ENCODE measurements around the gene TAC4. TPM values are rescaled to one million over a fixed set of nuclear protein-coding genes. Genes with fewer than 3 reads are reported as not detected.
"Not testable (repeated sequence)": the region's sequence is repeated elsewhere in the genome, so short reads cannot be mapped to it uniquely, and the experiment has no call there.

TAC4 gene
- total RNA-seq, 1 experiment from 2014 or later: not detected

DNA sequence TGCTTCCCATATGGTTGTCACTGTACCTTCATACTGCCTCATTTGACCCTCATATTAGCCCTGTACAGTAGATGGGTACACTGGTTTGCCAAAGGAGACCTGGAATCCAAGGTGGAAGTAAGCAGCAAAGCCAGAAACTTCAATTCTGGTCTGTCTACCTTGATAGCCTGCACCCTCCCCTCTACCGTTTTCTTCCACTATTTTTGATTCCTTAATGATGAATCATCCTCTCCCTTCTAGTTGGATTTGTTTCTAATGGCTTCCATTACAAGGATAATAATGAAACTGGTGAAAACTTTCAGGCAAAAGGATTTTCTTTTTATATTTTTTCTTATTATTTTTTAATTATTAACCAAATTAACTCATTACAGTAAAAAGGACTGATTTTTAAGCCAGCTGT, 17.3 kb downstream of the TAC4 start:
- Histone ChIP-seq H3K4me1 (ENCODE audit: insufficient read depth, low read length, poor library complexity, severe bottlenecking) (peaks cover 23% of the 10 kb centered on the region), H3K27me3 (replicated peaks; ENCODE audit: insufficient read depth, low read depth, low read length, poor library complexity) (no peaks in the 10 kb centered on the region), H3K27ac (ENCODE audit: low read depth, low read length, poor library complexity, severe bottlenecking) (no peak overlapping the region), H3K4me3 (ENCODE audit: low read depth, low read length, poor library complexity, severe bottlenecking) (no peak overlapping the region), H3K36me3 (ENCODE audit: insufficient read depth, low read length, poor library complexity, severe bottlenecking) (peaks cover 45% of the 10 kb centered on the region), H3K9me3 (ENCODE audit: low read depth, low read length, poor library complexity, severe bottlenecking) (no peaks in the 10 kb centered on the region)
- ChIA-PET POLR2A (ENCODE audit: low non-redundant PET) (interaction anchor here (0.6 kb wide), 1 partner anchor 42 kb away, joined by 3 read pairs; no protein-coding TSS in a partner anchor), CTCF (no interaction called here)
- DNase-seq (ENCODE audit: low spot score): no peak
- TF ChIP-seq EZH2 (IDR thresholded peaks at IDR 0.05; ENCODE audit: borderline replicate concordance, low read depth, low read length, poor library complexity, severe bottlenecking): no peak
- TF ChIP-seq, protein P1, sequence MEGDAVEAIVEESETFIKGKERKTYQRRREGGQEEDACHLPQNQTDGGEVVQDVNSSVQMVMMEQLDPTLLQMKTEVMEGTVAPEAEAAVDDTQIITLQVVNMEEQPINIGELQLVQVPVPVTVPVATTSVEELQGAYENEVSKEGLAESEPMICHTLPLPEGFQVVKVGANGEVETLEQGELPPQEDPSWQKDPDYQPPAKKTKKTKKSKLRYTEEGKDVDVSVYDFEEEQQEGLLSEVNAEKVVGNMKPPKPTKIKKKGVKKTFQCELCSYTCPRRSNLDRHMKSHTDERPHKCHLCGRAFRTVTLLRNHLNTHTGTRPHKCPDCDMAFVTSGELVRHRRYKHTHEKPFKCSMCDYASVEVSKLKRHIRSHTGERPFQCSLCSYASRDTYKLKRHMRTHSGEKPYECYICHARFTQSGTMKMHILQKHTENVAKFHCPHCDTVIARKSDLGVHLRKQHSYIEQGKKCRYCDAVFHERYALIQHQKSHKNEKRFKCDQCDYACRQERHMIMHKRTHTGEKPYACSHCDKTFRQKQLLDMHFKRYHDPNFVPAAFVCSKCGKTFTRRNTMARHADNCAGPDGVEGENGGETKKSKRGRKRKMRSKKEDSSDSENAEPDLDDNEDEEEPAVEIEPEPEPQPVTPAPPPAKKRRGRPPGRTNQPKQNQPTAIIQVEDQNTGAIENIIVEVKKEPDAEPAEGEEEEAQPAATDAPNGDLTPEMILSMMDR (conservative IDR thresholded peaks at IDR 0.05; ENCODE audit: low read depth, low read length): no peak
- intact Hi-C loops (cut with micrococcal nuclease; ENCODE audit: unreplicated experiment): no loop called here
- no TSS peak for BruUV-seq (replicated peaks)

DNA sequence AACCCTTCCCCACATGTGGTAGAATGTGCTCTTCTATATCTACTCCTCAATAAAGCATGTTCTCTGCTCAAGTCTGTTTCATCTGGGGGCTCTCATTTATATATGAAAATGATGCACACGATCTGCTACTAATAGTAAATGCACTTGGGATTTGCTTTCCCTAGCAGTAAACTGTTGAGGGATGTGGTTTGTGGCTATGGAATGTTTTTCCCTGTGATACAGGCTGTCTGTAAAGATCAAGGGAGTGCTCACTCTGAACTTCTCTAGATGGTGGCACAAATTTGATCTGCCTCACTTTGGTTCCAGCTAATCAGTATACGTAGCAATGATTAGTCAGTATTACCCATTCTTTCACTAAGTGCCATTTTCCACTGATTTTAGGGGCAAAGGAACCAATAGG, 18.8 kb downstream of the TAC4 start:
- CTCF ChIA-PET: no interaction called here
- no peak overlapping the region for H3K27ac ChIP-seq (ENCODE audit: low read depth, low read length, poor library complexity, severe bottlenecking)

DNA sequence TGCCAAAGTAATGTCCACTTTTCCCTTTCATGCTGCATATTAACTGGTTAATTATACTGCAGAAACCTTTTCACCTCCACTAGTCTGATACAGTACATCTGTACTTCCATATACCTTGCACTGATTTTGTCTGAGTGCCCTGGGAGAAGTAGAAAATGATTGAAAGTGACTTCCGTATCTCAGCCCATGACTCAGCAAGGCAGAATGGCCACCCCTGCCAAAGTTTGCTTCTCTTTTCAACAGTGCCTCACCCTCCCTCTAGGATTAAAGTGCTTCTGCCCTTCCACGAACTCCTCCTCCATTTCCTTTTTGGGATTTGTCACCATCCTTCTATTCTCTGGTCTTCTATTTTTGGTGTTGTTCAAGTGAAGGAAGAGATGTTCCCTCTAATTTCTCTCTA, 19.5 kb downstream of the TAC4 start:
- DNase-seq (ENCODE audit: low spot score); BruUV-seq (replicated peaks); intact Hi-C loops (cut with micrococcal nuclease; ENCODE audit: unreplicated experiment); H3K27ac ChIP-seq (ENCODE audit: low read depth, low read length, poor library complexity, severe bottlenecking); CTCF ChIA-PET; H3K27me3 ChIP-seq (replicated peaks; ENCODE audit: insufficient read depth, low read depth, low read length, poor library complexity); POLR2A ChIA-PET (ENCODE audit: low non-redundant PET); H3K9me3 ChIP-seq (ENCODE audit: low read depth, low read length, poor library complexity, severe bottlenecking); H3K4me3 ChIP-seq (ENCODE audit: low read depth, low read length, poor library complexity, severe bottlenecking): not testable (repeated sequence)
- Histone ChIP-seq H3K36me3 (ENCODE audit: insufficient read depth, low read length, poor library complexity, severe bottlenecking) (peaks cover 60% of the 10 kb centered on the region), H3K4me1 (ENCODE audit: insufficient read depth, low read length, poor library complexity, severe bottlenecking) (peaks cover 15% of the 10 kb centered on the region)

More for the DNA sequence above, 18.8 kb downstream of the TAC4 start:
- intact Hi-C loops (cut with micrococcal nuclease; ENCODE audit: unreplicated experiment): no loop called here
- DNase-seq (ENCODE audit: low spot score): no peak
- no TSS peak for BruUV-seq (replicated peaks)
- Histone ChIP-seq H3K4me3 (ENCODE audit: low read depth, low read length, poor library complexity, severe bottlenecking) (no peak overlapping the region), H3K9me3 (ENCODE audit: low read depth, low read length, poor library complexity, severe bottlenecking) (no peaks in the 10 kb centered on the region), H3K27me3 (replicated peaks; ENCODE audit: insufficient read depth, low read depth, low read length, poor library complexity) (no peaks in the 10 kb centered on the region), H3K4me1 (ENCODE audit: insufficient read depth, low read length, poor library complexity, severe bottlenecking) (peaks cover 17% of the 10 kb centered on the region), H3K36me3 (ENCODE audit: insufficient read depth, low read length, poor library complexity, severe bottlenecking) (peaks cover 60% of the 10 kb centered on the region)
- POLR2A ChIA-PET (ENCODE audit: low non-redundant PET): no interaction called here
- TF ChIP-seq, protein P1 (conservative IDR thresholded peaks at IDR 0.05; ENCODE audit: low read depth, low read length): no peak
- no peak for TF ChIP-seq EZH2 (IDR thresholded peaks at IDR 0.05; ENCODE audit: borderline replicate concordance, low read depth, low read length, poor library complexity, severe bottlenecking)

DNA sequence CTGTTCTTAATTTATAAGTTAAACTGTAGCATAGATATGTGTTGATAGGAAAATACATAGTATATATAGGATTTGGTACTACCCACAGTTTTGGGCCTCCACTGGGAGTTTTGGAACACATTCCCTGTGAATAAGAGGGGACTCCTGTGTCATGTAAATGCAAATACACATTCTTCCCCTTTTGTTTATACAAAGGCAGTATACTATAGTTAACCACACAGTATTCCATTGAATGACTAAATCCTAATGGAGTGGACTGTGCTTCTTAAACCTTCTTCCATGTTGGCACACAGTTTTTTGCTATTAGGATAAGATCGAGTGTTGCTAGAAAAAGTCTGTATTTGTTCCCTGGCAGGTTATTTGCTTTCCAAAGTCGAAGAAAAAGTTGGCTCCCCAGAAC, 22.2 kb downstream of the TAC4 start:
- ChIA-PET POLR2A (ENCODE audit: low non-redundant PET) (no interaction called here), CTCF (no interaction called here)
- H3K9me3 ChIP-seq (ENCODE audit: low read depth, low read length, poor library complexity, severe bottlenecking): no peaks in the 10 kb centered on the region
- no peak overlapping the region for H3K27ac ChIP-seq (ENCODE audit: low read depth, low read length, poor library complexity, severe bottlenecking)
- TF ChIP-seq, protein P1 (conservative IDR thresholded peaks at IDR 0.05; ENCODE audit: low read depth, low read length): no peak
- no peak for TF ChIP-seq EZH2 (IDR thresholded peaks at IDR 0.05; ENCODE audit: borderline replicate concordance, low read depth, low read length, poor library complexity, severe bottlenecking)
- intact Hi-C loops (cut with micrococcal nuclease; ENCODE audit: unreplicated experiment): no loop called here
- H3K4me1 ChIP-seq (ENCODE audit: insufficient read depth, low read length, poor library complexity, severe bottlenecking): peaks cover 20% of the 10 kb centered on the region
- no TSS peak for BruUV-seq (replicated peaks)
- DNase-seq (ENCODE audit: low spot score): no peak
- H3K27me3 ChIP-seq (replicated peaks; ENCODE audit: insufficient read depth, low read depth, low read length, poor library complexity): no peaks in the 10 kb centered on the region
- peaks cover 83% of the 10 kb centered on the region for H3K36me3 ChIP-seq (ENCODE audit: insufficient read depth, low read length, poor library complexity, severe bottlenecking)
- H3K4me3 ChIP-seq (ENCODE audit: low read depth, low read length, poor library complexity, severe bottlenecking): no peak overlapping the region

Measured in A673 (cell line).